ENCODE results near the gene ZNF585A. TPM values are rescaled to one million over a fixed set of nuclear protein-coding genes. Genes with fewer than 3 reads are reported as not detected.
"Not testable (repeated sequence)": the region's sequence is repeated elsewhere in the genome, so short reads cannot be mapped to it uniquely, and the experiment has no call there.

The ZNF585A gene
- total RNA-seq, 4 donors from 2014 or later, result 18.6 to 49.4 (median 25.1) TPM

DNA sequence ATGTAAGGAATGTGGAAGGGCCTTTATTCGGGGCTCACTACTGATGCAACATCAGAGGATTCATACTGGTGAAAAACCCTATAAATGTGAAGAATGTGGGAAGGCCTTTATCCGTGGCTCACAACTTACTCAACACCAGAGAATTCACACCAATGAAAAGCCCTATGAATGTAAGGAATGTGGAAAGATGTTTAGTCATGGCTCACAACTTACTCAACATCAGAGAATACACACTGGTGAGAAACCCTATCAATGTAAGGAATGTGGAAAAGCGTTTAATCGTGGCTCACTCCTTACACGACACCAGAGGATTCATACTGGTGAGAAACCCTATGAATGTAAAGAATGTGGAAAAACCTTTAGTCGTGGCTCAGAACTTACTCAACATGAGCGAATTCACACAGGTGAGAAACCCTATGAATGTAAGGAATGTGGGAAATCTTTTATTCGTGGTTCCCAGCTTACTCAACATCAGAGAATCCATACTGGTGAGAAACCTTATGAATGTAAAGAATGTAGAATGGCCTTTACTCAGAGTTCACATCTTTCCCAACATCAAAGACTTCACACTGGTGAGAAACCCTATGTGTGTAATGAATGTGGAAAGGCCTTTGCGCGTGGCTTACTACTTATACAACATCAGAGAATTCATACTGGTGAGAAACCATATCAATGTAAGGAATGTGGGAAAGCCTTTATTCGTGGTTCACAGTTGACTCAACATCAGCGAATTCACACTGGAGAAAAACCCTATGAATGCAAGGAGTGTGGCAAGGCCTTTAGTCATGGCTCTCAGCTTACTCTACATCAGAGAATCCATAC is 44.3 kb downstream of the ZNF585A start:
- Histone ChIP-seq H3K9me3 (peaks cover 8 to 99% of the 10 kb centered on the region in 2 donors), H3K4me1 (no peaks in the 10 kb centered on the region), H3K27ac (no peak overlapping the region), H3K4me3 (no peak overlapping the region), H3K36me3 (peaks cover 0 to 9% of the 10 kb centered on the region in 2 donors), H3K27me3 (no peaks in the 10 kb centered on the region)
- no peak for TF ChIP-seq POLR2A (IDR thresholded peaks at IDR 0.05)
- TF ChIP-seq, protein P1, sequence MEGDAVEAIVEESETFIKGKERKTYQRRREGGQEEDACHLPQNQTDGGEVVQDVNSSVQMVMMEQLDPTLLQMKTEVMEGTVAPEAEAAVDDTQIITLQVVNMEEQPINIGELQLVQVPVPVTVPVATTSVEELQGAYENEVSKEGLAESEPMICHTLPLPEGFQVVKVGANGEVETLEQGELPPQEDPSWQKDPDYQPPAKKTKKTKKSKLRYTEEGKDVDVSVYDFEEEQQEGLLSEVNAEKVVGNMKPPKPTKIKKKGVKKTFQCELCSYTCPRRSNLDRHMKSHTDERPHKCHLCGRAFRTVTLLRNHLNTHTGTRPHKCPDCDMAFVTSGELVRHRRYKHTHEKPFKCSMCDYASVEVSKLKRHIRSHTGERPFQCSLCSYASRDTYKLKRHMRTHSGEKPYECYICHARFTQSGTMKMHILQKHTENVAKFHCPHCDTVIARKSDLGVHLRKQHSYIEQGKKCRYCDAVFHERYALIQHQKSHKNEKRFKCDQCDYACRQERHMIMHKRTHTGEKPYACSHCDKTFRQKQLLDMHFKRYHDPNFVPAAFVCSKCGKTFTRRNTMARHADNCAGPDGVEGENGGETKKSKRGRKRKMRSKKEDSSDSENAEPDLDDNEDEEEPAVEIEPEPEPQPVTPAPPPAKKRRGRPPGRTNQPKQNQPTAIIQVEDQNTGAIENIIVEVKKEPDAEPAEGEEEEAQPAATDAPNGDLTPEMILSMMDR (IDR thresholded peaks at IDR 0.05), result no peak
- intact Hi-C loops (cut with DNase I; ENCODE audit: low total_unique reads), result no loop called here
- no peak for DNase-seq

DNA sequence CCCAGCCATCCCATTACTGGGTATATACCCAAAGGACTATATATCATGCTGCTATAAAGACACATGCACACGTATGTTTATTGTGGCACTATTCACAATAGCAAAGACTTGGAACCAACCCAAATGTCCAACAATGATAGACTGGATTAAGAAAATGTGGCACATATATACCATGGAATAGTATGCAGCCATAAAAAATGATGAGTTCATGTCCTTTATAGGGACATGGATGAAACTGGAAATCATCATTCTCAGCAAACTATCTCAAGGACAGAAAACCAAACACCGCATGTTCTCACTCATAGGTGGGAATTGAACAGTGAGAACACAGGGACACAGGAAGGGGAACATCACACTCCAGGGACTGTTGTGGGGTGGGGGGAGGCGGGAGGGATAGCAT is 50.4 kb downstream of the ZNF585A start:
- H3K27ac ChIP-seq; DNase-seq; H3K36me3 ChIP-seq; intact Hi-C loops (cut with DNase I; ENCODE audit: low total_unique reads); H3K4me1 ChIP-seq; H3K27me3 ChIP-seq; H3K4me3 ChIP-seq: not testable (repeated sequence)
- peaks cover 2 to 61% of the 10 kb centered on the region in 2 donors for H3K9me3 ChIP-seq

DNA sequence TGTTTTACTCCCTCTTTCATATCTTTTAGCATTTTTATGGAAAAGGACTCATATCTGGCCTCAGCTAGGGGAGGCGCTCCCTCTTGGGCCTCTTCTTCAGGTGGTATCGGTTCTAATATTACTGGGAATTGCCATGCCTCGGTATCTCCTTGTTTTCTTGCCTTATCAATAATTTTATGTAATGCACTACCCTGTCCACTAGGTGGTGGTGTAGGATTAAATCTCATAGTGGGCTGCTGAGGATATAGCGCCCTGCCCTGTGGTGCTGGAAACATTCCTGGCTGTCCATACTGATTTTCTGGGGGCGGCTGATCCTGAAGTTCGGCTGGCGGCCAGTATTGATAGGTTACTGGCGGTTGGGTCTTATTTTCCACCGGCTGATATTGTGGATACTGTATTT is 58.5 kb downstream of the ZNF585A start:
- Histone ChIP-seq H3K27ac (no peak overlapping the region), H3K36me3 (no peaks in the 10 kb centered on the region), H3K27me3 (no peaks in the 10 kb centered on the region), H3K4me1 (no peaks in the 10 kb centered on the region), H3K4me3 (no peak overlapping the region), H3K9me3 (peaks cover 5 to 86% of the 10 kb centered on the region in 2 donors)
- no peak for DNase-seq
- TF ChIP-seq POLR2A (IDR thresholded peaks at IDR 0.05), result no peak
- TF ChIP-seq, protein P1 (IDR thresholded peaks at IDR 0.05), result no peak
- intact Hi-C loops (cut with DNase I; ENCODE audit: low total_unique reads), result no loop called here

DNA sequence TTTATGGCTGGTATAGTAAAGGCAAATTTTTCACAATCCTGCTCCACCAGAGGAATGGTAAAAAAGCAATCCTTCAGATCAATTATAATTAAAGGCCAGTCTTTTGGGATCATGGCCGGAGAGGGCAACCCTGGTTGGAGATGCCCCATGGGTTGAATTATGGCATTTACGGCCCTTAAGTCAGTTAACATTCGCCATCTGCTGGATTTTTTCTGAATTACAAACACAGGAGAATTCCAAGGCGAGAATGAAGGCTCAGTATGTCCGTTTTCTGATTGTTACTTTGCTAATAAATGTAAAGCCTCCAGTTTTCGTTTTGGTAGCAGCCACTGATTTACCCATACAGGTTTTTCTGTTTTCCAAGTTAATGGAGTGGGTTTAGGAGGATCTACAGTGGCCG is 60.7 kb downstream of the ZNF585A start:
- H3K27me3 ChIP-seq; H3K36me3 ChIP-seq; H3K27ac ChIP-seq; intact Hi-C loops (cut with DNase I; ENCODE audit: low total_unique reads); H3K4me1 ChIP-seq; DNase-seq; H3K4me3 ChIP-seq: not testable (repeated sequence)
- peaks cover 5 to 94% of the 10 kb centered on the region in 2 donors for H3K9me3 ChIP-seq

DNA sequence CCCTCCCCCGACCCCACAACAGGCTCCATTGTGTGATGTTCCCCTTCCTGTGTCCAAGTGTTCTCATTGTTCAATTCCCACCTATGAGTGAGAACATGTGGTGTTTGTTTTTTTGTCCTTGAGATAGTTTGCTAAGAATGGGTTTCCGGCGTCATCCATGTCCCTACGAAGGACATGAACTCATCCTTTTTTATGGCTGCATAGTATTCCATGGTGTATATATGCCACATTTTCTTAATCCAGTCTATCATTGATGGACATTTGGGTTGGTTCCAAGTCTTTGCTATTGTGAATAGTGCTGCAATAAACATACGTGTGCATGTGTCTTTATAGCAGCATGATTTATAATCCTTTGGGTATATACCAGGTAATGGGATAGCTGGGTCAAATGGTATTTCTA is 68.4 kb downstream of the ZNF585A start:
- DNase-seq; H3K36me3 ChIP-seq; H3K27me3 ChIP-seq; intact Hi-C loops (cut with DNase I; ENCODE audit: low total_unique reads); H3K27ac ChIP-seq; H3K4me1 ChIP-seq; H3K4me3 ChIP-seq: not testable (repeated sequence)
- peaks cover 0 to 86% of the 10 kb centered on the region in 2 donors for H3K9me3 ChIP-seq

- intact Hi-C loops (cut with DNase I; ENCODE audit: low total_unique reads), result no loop called here
- DNase-seq, result no peak
- Histone ChIP-seq H3K27me3 (no peaks in the 10 kb centered on the region), H3K4me3 (no peak overlapping the region), H3K9me3 (peaks cover 0 to 89% of the 10 kb centered on the region in 2 donors), H3K4me1 (no peaks in the 10 kb centered on the region), H3K36me3 (no peaks in the 10 kb centered on the region), H3K27ac (no peak overlapping the region)
- TF ChIP-seq, protein P1 (IDR thresholded peaks at IDR 0.05), result no peak
- no peak for TF ChIP-seq POLR2A (IDR thresholded peaks at IDR 0.05)
Measured at GRCh38 chr19:37098570-37098969, 73.9 kb downstream of the ZNF585A start.
